Measurements from ENCODE around the gene TNFRSF11A.

- TF ChIP-seq, protein P1, sequence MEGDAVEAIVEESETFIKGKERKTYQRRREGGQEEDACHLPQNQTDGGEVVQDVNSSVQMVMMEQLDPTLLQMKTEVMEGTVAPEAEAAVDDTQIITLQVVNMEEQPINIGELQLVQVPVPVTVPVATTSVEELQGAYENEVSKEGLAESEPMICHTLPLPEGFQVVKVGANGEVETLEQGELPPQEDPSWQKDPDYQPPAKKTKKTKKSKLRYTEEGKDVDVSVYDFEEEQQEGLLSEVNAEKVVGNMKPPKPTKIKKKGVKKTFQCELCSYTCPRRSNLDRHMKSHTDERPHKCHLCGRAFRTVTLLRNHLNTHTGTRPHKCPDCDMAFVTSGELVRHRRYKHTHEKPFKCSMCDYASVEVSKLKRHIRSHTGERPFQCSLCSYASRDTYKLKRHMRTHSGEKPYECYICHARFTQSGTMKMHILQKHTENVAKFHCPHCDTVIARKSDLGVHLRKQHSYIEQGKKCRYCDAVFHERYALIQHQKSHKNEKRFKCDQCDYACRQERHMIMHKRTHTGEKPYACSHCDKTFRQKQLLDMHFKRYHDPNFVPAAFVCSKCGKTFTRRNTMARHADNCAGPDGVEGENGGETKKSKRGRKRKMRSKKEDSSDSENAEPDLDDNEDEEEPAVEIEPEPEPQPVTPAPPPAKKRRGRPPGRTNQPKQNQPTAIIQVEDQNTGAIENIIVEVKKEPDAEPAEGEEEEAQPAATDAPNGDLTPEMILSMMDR (IDR thresholded peaks at IDR 0.05): no peak
- TF ChIP-seq POLR2A (IDR thresholded peaks at IDR 0.05) (no peak), EP300 (IDR thresholded peaks at IDR 0.05) (no peak)
Measured at GRCh38 chr18:62403120-62403519, 78.0 kb downstream of the TNFRSF11A start.

Data from tibial nerve (tissue), 4 donors.